ENCODE data around the gene CD5L.
A peak's percentile ranks its signal among the peaks of the same experiment; 100 is the strongest.

Gene CD5L

GRCh38 chr1:157842939-157843338 is 1.3 kb upstream of the CD5L start:
- TF ChIP-seq, protein P1, sequence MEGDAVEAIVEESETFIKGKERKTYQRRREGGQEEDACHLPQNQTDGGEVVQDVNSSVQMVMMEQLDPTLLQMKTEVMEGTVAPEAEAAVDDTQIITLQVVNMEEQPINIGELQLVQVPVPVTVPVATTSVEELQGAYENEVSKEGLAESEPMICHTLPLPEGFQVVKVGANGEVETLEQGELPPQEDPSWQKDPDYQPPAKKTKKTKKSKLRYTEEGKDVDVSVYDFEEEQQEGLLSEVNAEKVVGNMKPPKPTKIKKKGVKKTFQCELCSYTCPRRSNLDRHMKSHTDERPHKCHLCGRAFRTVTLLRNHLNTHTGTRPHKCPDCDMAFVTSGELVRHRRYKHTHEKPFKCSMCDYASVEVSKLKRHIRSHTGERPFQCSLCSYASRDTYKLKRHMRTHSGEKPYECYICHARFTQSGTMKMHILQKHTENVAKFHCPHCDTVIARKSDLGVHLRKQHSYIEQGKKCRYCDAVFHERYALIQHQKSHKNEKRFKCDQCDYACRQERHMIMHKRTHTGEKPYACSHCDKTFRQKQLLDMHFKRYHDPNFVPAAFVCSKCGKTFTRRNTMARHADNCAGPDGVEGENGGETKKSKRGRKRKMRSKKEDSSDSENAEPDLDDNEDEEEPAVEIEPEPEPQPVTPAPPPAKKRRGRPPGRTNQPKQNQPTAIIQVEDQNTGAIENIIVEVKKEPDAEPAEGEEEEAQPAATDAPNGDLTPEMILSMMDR (IDR thresholded peaks at IDR 0.05; ENCODE audit: insufficient read depth, low read length, poor library complexity, severe bottlenecking) = no peak

GRCh38 chr1:157838966-157839365 is 2.6 kb downstream of the CD5L start:
- H3K27me3 ChIP-seq (replicated peaks; ENCODE audit: control insufficient read depth, insufficient read depth, low read length) = no peaks in the 10 kb centered on the region
- H3K4me3 ChIP-seq (replicated peaks; ENCODE audit: low read depth, low read length) = no peak overlapping the region
- TF ChIP-seq, protein P1 (IDR thresholded peaks at IDR 0.05; ENCODE audit: insufficient read depth, low read length, poor library complexity, severe bottlenecking) = no peak
- no peaks in the 10 kb centered on the region for H3K36me3 ChIP-seq (ENCODE audit: control insufficient read depth, insufficient read depth, low read length)
- no peak for DNase-seq (ENCODE audit: extremely low read depth, insufficient read length)

More at GRCh38 chr1:157842939-157843338, 1.3 kb upstream of the CD5L start:
- DNase-seq (ENCODE audit: extremely low read depth, insufficient read length) = no peak
- H3K36me3 ChIP-seq (ENCODE audit: control insufficient read depth, insufficient read depth, low read length) = no peaks in the 10 kb centered on the region
- no peaks in the 10 kb centered on the region for H3K27me3 ChIP-seq (replicated peaks; ENCODE audit: control insufficient read depth, insufficient read depth, low read length)
- no peak overlapping the region for H3K4me3 ChIP-seq (replicated peaks; ENCODE audit: low read depth, low read length)

GRCh38 chr1:157834430-157834829 is 7.2 kb downstream of the CD5L start:
- Histone ChIP-seq H3K4me3 (replicated peaks; ENCODE audit: low read depth, low read length) (no peak overlapping the region), H3K36me3 (ENCODE audit: control insufficient read depth, insufficient read depth, low read length) (no peaks in the 10 kb centered on the region), H3K27me3 (replicated peaks; ENCODE audit: control insufficient read depth, insufficient read depth, low read length) (no peaks in the 10 kb centered on the region)
- TF ChIP-seq, protein P1 (IDR thresholded peaks at IDR 0.05; ENCODE audit: insufficient read depth, low read length, poor library complexity, severe bottlenecking) = no peak
- DNase-seq (ENCODE audit: extremely low read depth, insufficient read length) = no peak

GRCh38 chr1:157833145-157833544 is 8.5 kb downstream of the CD5L start:
- H3K4me3 ChIP-seq (replicated peaks; ENCODE audit: low read depth, low read length) = no peak overlapping the region
- TF ChIP-seq, protein P1 (IDR thresholded peaks at IDR 0.05; ENCODE audit: insufficient read depth, low read length, poor library complexity, severe bottlenecking) = no peak
- no peaks in the 10 kb centered on the region for H3K27me3 ChIP-seq (replicated peaks; ENCODE audit: control insufficient read depth, insufficient read depth, low read length)
- DNase-seq (ENCODE audit: extremely low read depth, insufficient read length) = peak; percentile 56
- H3K36me3 ChIP-seq (ENCODE audit: control insufficient read depth, insufficient read depth, low read length) = no peaks in the 10 kb centered on the region

GRCh38 chr1:157831968-157832626 is 9.5 kb downstream of the CD5L start:
- DNase-seq (ENCODE audit: extremely low read depth, insufficient read length) = no peak
- H3K36me3 ChIP-seq (ENCODE audit: control insufficient read depth, insufficient read depth, low read length) = no peaks in the 10 kb centered on the region
- no peak overlapping the region for H3K4me3 ChIP-seq (replicated peaks; ENCODE audit: low read depth, low read length)
- TF ChIP-seq, protein P1 (IDR thresholded peaks at IDR 0.05; ENCODE audit: insufficient read depth, low read length, poor library complexity, severe bottlenecking) = no peak
- H3K27me3 ChIP-seq (replicated peaks; ENCODE audit: control insufficient read depth, insufficient read depth, low read length) = no peaks in the 10 kb centered on the region

GRCh38 chr1:157830887-157831286 is 10.7 kb downstream of the CD5L start:
- Histone ChIP-seq H3K4me3 (replicated peaks; ENCODE audit: low read depth, low read length) (no peak overlapping the region), H3K36me3 (ENCODE audit: control insufficient read depth, insufficient read depth, low read length) (no peaks in the 10 kb centered on the region), H3K27me3 (replicated peaks; ENCODE audit: control insufficient read depth, insufficient read depth, low read length) (no peaks in the 10 kb centered on the region)
- DNase-seq (ENCODE audit: extremely low read depth, insufficient read length) = no peak
- TF ChIP-seq, protein P1 (IDR thresholded peaks at IDR 0.05; ENCODE audit: insufficient read depth, low read length, poor library complexity, severe bottlenecking) = no peak
